Skeletal muscle satellite cell (primary cell): ENCODE data around the gene PLA2G2A.

Experiments used
- H3K27me3 ChIP-seq: 2 replicates; pipeline ENCODE4 v1.7.0; 2013; ENCODE audit warnings: low read length; ENCODE audit not compliant: control insufficient read depth, insufficient read depth
- H3K36me3 ChIP-seq: 2 replicates; pipeline ENCODE4 v1.7.0; 2013; ENCODE audit warnings: mild to moderate bottlenecking, control low read depth, low read length; ENCODE audit not compliant: insufficient read depth
- H3K4me1 ChIP-seq: 2 replicates; pipeline ENCODE4 v1.7.0; 2013; ENCODE audit warnings: low read length; ENCODE audit not compliant: control insufficient read depth, insufficient read depth
- H3K4me2 ChIP-seq: 2 replicates; pipeline ENCODE4 v1.7.0; 2013; ENCODE audit warnings: mild to moderate bottlenecking, low read length
- H3K4me3 ChIP-seq: 2 replicates; pipeline ENCODE4 v1.7.0; 2013; ENCODE audit warnings: low read length
- H3K9ac ChIP-seq: 2 replicates; pipeline ENCODE4 v1.7.0; 2013; ENCODE audit warnings: mild to moderate bottlenecking, low read depth, low read length, moderate library complexity
- H3K9me3 ChIP-seq: replicated peaks from 2 replicates; pipeline ENCODE4 v1.7.0; 2013; ENCODE audit warnings: mild to moderate bottlenecking, control low read depth, low read length

Gene PLA2G2A

DNA sequence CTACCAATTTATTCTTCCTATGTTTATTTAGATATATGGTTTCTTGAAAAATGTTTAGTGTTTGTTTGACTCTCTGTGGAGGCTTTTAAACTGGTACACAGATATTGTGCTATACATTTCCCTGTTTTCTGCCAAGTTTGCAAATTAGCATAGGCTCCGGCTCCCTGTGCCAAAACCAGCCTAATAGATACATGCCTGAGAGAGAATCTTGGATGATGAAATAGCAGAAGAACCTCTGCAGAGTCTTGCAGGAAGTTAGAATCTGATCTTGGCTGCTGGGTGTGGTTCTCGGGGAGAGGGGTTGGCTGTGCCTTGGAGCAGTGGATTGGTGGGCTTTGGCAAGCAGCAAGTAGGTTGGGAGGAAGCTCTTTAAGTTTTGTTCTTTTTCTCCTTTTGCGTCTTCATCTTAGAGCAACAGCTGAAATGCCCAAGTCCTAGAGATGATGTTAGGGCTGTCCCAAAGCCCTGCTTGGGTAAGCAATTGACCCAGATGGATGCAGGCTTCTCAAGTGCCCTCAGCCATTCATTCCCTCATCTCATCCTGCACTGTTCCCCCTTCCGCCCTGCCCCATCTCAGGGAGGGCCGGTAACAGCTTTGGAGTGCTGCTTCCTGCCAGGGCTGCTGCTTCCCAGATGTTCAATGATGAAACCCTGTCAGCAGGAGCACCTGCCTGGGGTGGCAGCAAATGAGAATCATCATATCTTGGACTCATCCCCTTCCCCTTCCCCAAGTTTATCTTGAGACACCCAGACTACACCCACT is 9.3 kb downstream of the PLA2G2A start:
- Histone ChIP-seq H3K9ac (no peak overlapping the region), H3K4me2 (no peak overlapping the region), H3K27me3 (peaks cover 26% of the 10 kb centered on the region), H3K36me3 (no peaks in the 10 kb centered on the region), H3K9me3 (no peaks in the 10 kb centered on the region), H3K4me1 (no peaks in the 10 kb centered on the region), H3K4me3 (no peak overlapping the region)

DNA sequence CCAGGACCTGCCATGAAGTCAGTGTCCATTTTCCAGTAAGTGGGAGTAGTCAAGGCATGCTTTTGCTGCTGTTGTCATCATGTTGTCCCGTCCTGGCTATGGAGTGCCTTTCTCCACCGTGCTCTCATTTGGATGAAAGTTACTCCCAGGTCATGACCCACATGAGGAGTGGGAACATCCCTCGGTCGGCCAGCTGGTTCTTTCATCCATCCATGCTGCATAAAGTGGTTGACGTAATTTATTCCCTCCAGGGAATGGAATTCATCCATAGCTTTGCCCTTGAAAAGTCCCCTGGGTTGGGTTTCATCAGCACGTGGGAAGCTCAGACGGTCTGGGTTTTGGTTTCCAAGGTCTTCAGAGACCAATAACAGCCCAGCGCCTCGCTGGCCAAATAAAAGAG is 11.6 kb downstream of the PLA2G2A start:
- Histone ChIP-seq H3K9me3 (no peaks in the 10 kb centered on the region), H3K27me3 (peaks cover 32% of the 10 kb centered on the region), H3K36me3 (no peaks in the 10 kb centered on the region), H3K4me2 (no peak overlapping the region), H3K4me3 (no peak overlapping the region), H3K4me1 (no peaks in the 10 kb centered on the region), H3K9ac (no peak overlapping the region)

DNA sequence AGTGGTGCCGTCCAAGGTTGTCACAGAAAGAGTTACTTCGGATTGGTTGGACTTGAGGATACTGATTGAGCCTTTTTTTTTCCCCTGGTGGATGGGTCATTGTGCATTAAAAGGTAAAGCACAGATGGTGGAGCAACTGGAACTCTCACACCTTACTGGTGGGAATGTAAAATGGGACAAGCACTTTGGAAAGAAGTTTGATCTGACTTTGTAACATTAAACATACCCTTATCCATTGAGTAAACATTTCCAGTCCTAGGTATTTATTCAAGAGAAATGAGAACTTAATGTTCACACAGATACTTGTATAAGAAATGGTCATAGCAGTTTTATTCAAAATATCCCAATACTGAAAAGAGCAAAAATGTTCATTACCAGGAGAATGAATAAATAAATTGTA is 14.9 kb downstream of the PLA2G2A start:
- Histone ChIP-seq H3K27me3 (peaks cover 31% of the 10 kb centered on the region), H3K4me1 (no peaks in the 10 kb centered on the region), H3K9me3 (no peaks in the 10 kb centered on the region), H3K4me3 (no peak overlapping the region), H3K4me2 (no peak overlapping the region), H3K9ac (no peak overlapping the region), H3K36me3 (no peaks in the 10 kb centered on the region)

DNA sequence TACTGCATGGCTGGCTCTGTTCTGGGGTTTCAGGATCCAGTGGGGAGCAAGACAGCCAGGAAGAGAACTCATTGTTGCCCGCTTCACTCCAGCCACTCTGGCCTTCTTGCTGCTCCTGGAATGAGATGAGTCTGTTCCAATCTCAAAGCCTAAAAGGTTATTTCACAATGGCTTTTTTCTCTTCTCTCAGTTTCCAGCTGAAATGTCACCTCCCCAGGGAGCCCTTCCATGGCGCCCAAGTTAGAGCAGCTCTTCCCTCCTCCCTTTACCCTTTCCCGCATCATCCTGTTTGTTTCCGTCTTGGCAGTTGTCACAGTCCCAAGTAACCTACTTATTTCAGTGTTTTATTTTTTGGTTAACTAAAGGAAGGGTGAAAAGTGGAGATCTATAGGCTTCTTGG is 15.8 kb downstream of the PLA2G2A start:
- Histone ChIP-seq H3K4me3 (no peak overlapping the region), H3K9ac (no peak overlapping the region), H3K4me2 (no peak overlapping the region), H3K4me1 (no peaks in the 10 kb centered on the region), H3K9me3 (no peaks in the 10 kb centered on the region), H3K36me3 (no peaks in the 10 kb centered on the region), H3K27me3 (peaks cover 36% of the 10 kb centered on the region)

DNA sequence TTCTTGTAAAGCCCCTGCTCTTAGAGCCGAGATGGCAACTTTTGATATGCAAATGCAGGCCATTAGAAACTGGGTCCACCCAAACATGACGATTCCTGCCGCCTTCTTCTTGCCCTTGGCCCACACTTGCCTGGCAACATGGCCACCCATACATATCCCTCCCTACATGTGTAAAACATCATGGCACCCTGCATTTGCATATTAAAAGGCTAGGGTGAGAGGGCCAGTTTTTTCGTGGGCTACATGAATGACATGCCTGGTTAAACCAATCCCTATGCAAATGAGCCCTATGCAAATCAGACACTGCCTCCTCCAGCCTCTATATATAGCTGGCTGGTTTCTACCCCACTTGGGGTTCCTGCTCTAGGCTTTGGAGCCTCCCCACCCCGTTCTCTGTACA is 18.8 kb downstream of the PLA2G2A start:
- Histone ChIP-seq H3K9ac (no peak overlapping the region), H3K36me3 (no peaks in the 10 kb centered on the region), H3K27me3 (peaks cover 46% of the 10 kb centered on the region), H3K4me2 (no peak overlapping the region), H3K9me3 (no peaks in the 10 kb centered on the region), H3K4me1 (no peaks in the 10 kb centered on the region), H3K4me3 (no peak overlapping the region)

DNA sequence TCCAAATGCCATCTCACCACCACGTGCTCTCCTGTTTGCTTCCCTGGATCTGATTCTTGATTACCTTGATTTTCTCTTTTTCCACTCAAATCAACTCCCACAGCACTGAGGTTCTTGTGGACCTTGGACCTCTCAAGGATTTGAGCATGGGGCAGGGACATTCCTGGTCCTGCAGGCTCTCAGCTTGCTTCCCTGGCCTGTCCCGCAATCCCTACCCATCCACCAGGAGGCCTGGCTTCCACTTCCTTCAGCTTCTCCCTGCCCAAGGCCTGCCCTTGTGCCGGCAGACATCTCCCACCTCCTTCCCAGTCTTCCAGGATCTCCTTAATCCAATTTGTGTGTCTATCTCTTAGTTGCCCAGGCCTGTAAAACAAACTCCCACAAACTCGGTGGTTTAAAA is 21.6 kb downstream of the PLA2G2A start:
- Histone ChIP-seq H3K9ac (no peak overlapping the region), H3K4me2 (no peak overlapping the region), H3K27me3 (peaks cover 50% of the 10 kb centered on the region), H3K9me3 (no peaks in the 10 kb centered on the region), H3K36me3 (no peaks in the 10 kb centered on the region), H3K4me3 (no peak overlapping the region), H3K4me1 (no peaks in the 10 kb centered on the region)

DNA sequence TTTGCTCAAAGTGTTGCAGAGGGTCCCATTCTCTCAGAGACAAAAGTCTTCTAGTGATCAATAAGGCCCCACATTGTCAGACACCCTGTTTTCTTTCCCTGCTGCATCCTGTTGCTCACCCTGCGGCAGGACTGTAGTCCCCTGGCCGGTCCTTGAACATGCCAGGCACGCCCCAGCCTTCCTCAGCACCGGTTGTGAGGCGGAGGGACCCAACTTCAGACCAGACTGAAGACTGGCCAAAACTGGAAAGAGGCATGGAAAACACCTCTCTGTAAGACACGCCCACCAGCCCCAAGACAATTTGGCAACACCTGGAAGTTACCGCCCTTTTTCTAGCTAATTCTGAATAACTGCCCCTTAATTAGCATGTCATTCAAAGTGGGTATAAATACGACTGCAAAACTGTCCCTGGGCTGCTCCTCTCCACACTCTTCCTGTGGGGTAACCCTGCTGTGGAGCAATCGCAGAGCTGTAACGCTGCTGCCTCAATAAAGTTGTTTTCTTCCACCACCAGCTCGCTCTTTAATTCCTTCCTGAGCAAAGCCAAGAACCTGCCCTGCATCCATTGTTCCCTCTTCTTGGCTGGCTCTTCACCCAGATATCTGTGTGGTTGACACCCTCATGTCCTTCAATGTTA is 23.8 kb downstream of the PLA2G2A start:
- Histone ChIP-seq H3K4me2 (no peak overlapping the region), H3K9ac (no peak overlapping the region), H3K36me3 (no peaks in the 10 kb centered on the region), H3K4me3 (no peak overlapping the region), H3K9me3 (no peaks in the 10 kb centered on the region), H3K4me1 (no peaks in the 10 kb centered on the region), H3K27me3 (peaks cover 54% of the 10 kb centered on the region)

DNA sequence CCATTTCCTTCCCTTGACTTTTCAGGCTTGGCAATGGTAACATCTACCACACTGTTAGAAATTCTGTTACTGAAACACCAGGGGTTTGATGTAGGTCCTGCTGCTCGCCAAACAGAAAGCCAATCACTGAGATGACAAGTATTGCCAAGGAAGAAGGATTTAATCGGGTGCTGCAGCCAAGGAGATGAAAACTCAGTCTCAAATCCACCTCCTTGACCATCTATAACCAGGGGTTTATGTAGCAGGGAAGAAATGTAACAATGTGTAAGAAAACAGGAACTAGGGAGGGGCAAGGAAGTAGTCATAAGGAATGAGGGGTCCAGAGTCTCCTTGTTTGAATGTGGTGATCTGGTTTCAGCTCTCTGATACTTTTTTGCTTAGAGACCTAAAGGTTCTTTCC is 25.4 kb downstream of the PLA2G2A start:
- Histone ChIP-seq H3K4me3 (no peak overlapping the region), H3K9me3 (no peaks in the 10 kb centered on the region), H3K36me3 (no peaks in the 10 kb centered on the region), H3K4me2 (no peak overlapping the region), H3K4me1 (no peaks in the 10 kb centered on the region), H3K27me3 (peaks cover 50% of the 10 kb centered on the region), H3K9ac (no peak overlapping the region)

DNA sequence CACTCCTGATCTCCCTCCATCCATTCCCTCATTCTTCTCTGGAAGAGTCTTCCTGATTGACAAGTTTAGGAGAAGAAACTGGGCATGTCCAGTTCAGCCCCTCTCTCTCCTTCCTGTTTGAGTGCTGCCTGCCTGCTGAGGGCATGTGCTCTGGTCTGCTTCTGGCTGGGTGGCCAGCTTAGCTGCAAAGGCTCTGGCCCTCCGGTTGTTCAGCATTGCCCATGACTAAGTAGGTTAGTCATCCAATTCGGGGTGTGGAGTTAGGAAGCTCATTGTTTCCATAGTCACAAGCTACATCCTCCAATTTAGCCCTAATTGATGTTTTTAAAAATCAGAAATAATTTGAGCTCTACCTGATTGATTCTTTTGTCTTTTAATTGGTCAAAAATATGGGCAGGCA is 30.4 kb downstream of the PLA2G2A start:
- Histone ChIP-seq H3K27me3 (peaks cover 22% of the 10 kb centered on the region), H3K36me3 (no peaks in the 10 kb centered on the region), H3K4me3 (no peak overlapping the region), H3K9ac (no peak overlapping the region), H3K4me2 (no peak overlapping the region), H3K4me1 (peaks cover 2% of the 10 kb centered on the region), H3K9me3 (no peaks in the 10 kb centered on the region)

DNA sequence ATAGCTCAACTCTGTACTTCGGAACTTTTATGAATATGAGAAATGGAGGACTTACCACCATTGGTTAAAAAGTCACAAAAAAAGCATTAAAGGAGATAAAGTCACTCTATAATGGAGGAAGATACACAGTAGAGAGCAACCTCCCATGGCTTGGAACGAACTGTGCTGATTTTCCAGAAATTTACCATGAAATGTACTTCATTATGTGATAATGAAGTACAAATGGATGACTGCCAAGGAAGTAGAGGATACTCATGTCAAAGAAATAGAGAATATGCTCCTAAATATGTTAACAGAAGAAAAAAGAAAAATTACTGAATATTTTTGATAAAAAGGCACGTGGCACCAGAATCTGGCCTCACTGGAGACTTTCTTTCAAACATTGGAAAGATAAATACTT is 32.4 kb downstream of the PLA2G2A start:
- no peaks in the 10 kb centered on the region for H3K36me3 ChIP-seq
- no peak overlapping the region for H3K9ac ChIP-seq
- H3K9me3 ChIP-seq: no peaks in the 10 kb centered on the region
- no peak overlapping the region for H3K4me2 ChIP-seq
- no peak overlapping the region for H3K4me3 ChIP-seq
- H3K4me1 ChIP-seq: peaks cover 2% of the 10 kb centered on the region
- peaks cover 17% of the 10 kb centered on the region for H3K27me3 ChIP-seq

DNA sequence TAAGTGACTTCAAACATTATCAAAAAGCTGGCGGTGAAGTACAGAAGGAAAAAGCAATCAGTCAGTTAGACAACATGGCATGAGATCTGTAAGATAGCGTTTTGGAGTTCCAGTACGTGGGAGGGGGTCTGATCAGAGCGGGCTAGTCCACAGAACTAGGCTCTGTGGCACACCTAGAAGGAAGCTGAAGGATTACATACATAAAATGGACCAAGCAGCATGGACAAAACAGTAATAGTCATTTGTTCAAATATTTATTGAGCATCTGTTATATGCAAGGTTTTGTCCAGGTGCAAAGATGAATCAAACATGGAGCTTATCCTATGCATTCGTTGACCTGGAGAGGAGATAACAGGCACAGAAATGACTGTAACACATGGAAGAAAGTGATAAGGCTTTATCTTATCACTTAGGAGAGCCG is 33.1 kb downstream of the PLA2G2A start:
- Histone ChIP-seq H3K27me3 (peaks cover 18% of the 10 kb centered on the region), H3K4me2 (no peak overlapping the region), H3K9me3 (no peaks in the 10 kb centered on the region), H3K4me1 (peaks cover 2% of the 10 kb centered on the region), H3K9ac (no peak overlapping the region), H3K4me3 (no peak overlapping the region), H3K36me3 (no peaks in the 10 kb centered on the region)

DNA sequence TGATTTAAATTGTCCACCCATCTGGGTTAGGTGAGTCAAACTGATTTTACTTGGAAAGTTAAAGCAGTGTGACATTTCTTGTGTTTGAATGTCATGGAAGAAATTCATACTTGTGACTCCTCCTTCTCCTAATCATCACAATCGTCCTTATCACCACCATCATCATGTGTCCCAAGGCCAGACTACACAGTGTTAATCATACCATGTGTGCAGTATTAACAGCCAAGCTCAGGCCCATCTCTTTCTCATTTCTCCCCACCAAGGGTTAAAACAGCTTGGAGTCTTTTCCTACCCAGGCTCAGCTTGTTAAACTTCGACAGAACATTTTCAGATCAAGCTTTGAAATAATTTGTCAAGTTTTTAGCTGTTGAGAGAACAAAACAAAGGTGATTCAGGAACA is 33.5 kb downstream of the PLA2G2A start:
- no peaks in the 10 kb centered on the region for H3K9me3 ChIP-seq
- H3K36me3 ChIP-seq: no peaks in the 10 kb centered on the region
- peaks cover 18% of the 10 kb centered on the region for H3K27me3 ChIP-seq
- H3K4me1 ChIP-seq: peaks cover 2% of the 10 kb centered on the region
- H3K4me2 ChIP-seq: no peak overlapping the region
- H3K9ac ChIP-seq: no peak overlapping the region
- no peak overlapping the region for H3K4me3 ChIP-seq
